Measurements from ENCODE around the gene TARBP1.
A peak's percentile ranks its signal among the peaks of the same experiment; 100 is the strongest.
"Not testable (repeated sequence)": the region's sequence is repeated elsewhere in the genome, so short reads cannot be mapped to it uniquely, and the experiment has no call there.

The TARBP1 gene

GRCh38 chr1:234507089-234507488, 28.1 kb upstream of the TARBP1 start:
- DNase-seq (ENCODE audit: low spot score) = no peak

DNA sequence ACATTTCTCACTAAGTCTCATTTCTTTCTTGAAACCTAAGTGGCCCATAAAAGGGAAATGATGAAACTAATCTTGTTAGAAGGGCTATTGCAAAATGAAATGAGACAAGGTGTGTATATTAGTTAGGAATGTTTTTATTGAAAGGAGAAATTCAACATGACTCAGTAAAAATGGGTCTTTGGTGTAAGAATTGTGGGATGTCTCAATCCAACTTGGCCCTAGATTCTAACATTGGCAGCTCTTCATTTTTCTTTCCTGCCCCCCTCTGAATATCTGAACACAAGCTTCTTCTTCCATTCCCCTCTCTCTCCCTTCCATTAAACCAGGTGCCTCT, 26.8 kb upstream of the TARBP1 start:
- no peak for DNase-seq (ENCODE audit: low spot score)

GRCh38 chr1:234504969-234505768, 26.2 kb upstream of the TARBP1 start:
- DNase-seq (ENCODE audit: low spot score) = no peak

- not testable (repeated sequence) for DNase-seq (ENCODE audit: low spot score)
Observed at GRCh38 chr1:234504251-234504650, 25.3 kb upstream of the TARBP1 start.

- DNase-seq (ENCODE audit: low spot score) = no peak
Observed at GRCh38 chr1:234503193-234504050, 24.4 kb upstream of the TARBP1 start.

- DNase-seq (ENCODE audit: low spot score) = no peak
Observed at GRCh38 chr1:234502785-234503184, 23.8 kb upstream of the TARBP1 start.

DNA sequence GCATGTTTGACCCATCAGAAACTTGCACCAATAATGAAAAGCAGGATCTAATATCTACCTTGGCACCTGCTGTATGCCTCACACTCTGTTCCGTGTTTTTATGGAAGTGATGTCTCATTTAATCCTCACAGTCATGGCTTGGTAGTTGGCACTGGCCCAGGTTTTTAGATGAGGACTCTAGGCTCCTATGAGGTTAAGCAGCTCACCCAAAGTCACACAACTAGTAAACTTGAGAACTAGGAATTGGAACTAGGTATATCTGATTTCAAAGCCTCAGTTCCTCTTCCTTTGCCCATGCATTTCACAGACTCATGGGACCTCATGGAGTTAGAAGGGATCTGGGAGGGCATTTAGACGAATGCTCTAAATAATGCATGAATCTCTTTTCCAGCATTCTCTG, 21.3 kb upstream of the TARBP1 start:
- DNase-seq (ENCODE audit: low spot score) = no peak

GRCh38 chr1:234499943-234500245, 20.9 kb upstream of the TARBP1 start:
- no peak for DNase-seq (ENCODE audit: low spot score)

DNA sequence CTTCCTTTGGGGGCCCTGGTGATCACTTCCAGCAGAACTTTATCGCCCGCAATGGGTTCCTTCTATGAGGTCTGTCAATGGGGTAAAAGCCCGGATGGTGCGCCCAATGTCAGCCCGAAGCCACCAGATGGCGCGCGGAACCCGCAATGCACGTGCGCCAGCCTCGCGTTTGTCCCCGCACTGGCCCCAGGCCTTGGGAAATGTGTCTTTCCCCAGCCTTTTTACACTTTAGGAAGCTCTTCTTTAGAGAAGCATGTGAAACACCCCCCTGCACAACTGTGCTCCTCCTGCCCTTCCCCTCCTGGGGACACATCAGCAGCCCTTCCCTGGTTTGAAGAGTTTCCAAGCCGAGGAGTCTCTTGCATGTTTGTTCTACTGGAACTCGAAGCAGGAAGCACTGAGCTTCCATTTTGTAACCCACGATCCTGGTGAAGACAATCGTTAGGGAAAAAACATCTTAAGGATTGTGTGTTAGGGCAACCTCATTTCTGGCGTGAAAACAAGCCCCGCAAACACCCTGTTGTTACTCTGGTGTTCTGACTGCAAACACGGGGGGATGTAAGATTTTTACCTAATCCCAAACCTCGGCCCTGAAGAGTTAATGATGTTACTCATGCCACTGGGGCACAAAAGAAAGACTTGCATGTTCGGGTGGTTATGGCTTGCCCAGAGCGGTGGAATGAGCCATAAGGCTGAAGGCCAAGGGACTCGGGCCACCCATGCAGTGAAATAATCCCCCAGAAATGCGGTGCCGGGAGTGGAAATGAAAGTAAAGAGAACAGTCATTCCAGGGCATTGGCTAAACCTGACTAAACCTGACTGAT, 20.4 kb upstream of the TARBP1 start:
- peak; percentile 91 for DNase-seq (ENCODE audit: low spot score)

DNA sequence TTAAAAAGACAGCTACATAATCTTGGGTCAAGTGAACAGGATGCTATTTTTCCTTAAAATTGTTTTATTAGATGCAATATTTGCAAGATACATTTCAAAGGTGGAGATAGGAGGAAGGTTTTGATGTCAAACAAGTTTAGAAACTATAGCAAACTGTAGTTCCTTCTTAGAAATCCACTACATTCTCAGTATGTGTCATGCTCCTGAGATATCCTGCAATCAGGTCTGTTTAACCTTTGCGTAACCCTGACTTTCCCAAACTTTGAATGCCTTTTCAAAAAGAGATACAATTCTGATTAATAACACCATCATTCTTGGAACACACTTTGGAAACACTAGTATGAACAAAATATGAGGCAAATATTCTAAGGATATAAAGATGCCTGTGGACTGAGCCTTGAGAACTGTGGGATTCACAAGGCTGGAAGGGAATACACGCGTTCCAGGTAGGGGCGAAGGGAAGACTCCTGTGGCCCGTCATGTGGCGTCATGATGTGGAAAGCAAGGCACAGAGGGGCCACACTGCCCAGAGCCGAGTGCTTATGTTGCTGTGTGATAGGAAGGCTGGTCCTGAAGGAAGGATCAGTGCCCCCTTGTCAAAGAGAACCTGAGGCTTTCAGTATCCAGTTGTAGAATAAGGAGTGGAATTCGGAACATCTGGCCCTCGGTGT, 19.6 kb upstream of the TARBP1 start:
- no peak for DNase-seq (ENCODE audit: low spot score)

DNA sequence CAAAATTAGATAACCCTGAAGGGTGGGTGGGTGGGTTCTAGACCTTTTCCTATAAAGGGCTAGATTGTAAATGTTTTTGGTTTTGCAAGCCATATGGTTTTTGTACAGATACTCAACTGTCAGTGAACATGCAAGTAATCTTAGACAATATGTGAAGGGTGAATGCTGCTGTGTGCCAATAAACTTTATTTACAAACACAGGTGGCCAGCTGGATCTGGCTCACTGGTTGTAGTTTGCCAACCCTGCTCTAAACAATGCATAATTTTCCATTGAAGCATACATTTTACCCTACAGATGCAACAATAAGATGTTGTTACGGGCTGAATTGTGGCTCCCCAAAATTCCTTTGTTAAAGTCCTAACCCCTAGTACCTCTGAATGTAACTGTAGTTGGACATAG, 18.6 kb upstream of the TARBP1 start:
- no peak for DNase-seq (ENCODE audit: low spot score)

- DNase-seq (ENCODE audit: low spot score) = no peak
Observed at GRCh38 chr1:234495231-234495990, 16.4 kb upstream of the TARBP1 start.

DNA sequence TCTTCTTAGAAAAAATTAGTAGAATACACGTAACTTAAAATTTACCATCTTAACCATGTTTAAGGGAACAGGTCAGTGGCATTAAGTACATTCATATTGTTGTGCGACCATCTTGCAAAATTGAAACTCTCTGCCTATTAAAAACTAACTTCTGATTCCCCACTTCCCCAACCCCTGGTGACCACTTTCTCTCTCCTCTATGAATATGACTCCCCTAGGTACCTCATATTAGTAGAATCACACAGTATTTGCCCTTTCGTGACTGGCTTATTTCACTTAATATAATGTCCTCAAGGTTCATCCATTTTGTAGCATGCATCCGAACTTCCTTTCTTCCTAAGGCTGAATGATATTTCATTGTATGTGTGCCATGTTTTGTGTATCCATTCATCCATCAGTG, 15.1 kb upstream of the TARBP1 start:
- DNase-seq (ENCODE audit: low spot score) = no peak

DNA sequence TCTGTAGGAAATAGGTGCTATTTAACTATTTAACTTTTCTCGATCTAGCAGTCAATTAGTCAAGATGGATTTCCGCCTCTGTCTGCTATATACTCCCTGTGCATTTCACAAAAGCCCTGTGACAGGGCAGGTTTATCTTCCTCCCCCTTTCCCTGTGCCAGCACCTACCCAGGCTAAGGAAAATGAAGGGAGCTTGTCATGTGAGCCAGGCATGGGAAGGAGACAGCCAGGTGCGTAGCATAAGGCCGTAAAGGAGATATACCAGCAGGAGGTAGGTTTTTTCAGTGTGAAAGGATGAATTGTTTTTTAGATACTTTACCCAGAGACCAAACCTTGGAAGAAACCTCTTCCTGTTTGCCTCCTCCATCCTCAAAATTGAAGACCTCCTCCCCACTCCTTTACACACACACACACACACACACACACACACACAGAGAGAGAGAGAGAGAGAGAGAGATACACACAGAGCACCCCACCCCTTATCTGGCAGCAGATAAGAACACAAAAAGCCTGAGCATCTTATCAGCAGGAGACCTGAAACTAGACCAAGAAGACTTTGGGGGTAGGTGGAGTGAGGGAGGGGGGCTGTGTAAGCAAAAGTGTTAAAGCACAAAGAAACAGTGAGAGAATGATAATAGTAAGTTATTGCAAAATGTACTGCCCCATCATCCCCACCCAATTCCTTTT, 12.0 kb upstream of the TARBP1 start:
- no peak for DNase-seq (ENCODE audit: low spot score)

DNA sequence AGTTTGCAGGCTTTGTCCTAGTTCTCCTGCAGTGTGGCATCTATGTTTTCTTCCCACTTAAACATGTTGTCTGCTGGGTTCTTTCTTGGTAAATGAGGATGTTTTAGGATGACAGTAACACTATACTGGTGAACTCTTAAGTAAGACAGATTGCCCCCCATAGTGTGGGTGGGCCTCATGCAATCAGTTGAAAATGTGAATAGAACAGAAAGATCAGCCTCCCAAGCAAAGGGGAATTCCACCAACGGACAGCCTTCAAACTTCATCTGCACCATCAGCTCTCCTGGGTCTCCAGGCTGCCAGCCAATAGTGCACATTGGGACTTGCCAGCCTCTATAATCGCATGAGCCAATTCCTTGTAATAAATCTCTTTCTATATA, 10.7 kb upstream of the TARBP1 start:
- no peak for DNase-seq (ENCODE audit: low spot score)

- DNase-seq (ENCODE audit: low spot score) = no peak
Observed at GRCh38 chr1:234489007-234489697, 10.2 kb upstream of the TARBP1 start.

GRCh38 chr1:234488054-234489006, 9.4 kb upstream of the TARBP1 start:
- no peak for DNase-seq (ENCODE audit: low spot score)

- peak; percentile 71 for DNase-seq (ENCODE audit: low spot score)
Observed at GRCh38 chr1:234486858-234487840, 8.2 kb upstream of the TARBP1 start.

All from putamen (tissue), 1 donor.